Tibial artery (tissue), 4 donors: Measurements from ENCODE around the gene RPN2.

Source experiments
- DNase-seq, 2 donors: peaks; one replicate each; pipeline ENCODE4 v3.0.0-alpha.2; 2019
- H3K27ac ChIP-seq, 2 donors: fragments of 200-600 bp; sonication (generic) in 1 of 2; 1 replicate in 1 of 2; 2 replicates in 1 of 2; pipeline ENCODE4 v1.5.1; 2018 to 2019; ENCODE audit warnings: mild to moderate bottlenecking in 1 of 2
- H3K27me3 ChIP-seq, 2 donors: fragments of 200-600 bp; sonication (generic) in 1 of 2; one replicate each; pipeline versions ENCODE4 v1.5.1 to v1.6.0; 2016 to 2019
- H3K36me3 ChIP-seq, 3 donors: fragments of 200-600 bp; sonication (generic) in 2 of 3; one replicate each; pipeline ENCODE4 v1.5.1; 2016 to 2019; ENCODE audit warnings: mild to moderate bottlenecking in 2 of 3
- H3K4me1 ChIP-seq, 4 donors: fragments of 200-600 bp; sonication (generic) in 2 of 4; 1 replicate in 3 of 4; 2 replicates in 1 of 4; pipeline ENCODE4 v1.5.1; 2016 to 2019
- H3K4me3 ChIP-seq, 2 donors: fragments of 200-600 bp; sonication (generic) in 1 of 2; 1 replicate in 1 of 2; 2 replicates in 1 of 2; pipeline ENCODE4 v1.5.1; 2018 to 2019; ENCODE audit warnings: mild to moderate bottlenecking in 2 of 2
- H3K9me3 ChIP-seq, 3 donors: fragments of 200-600 bp; sonication (generic) in 1 of 3; one replicate each; pipeline ENCODE4 v1.5.1; 2016 to 2019
- intact Hi-C: fragments of 100-400 bp; cut with DNase I; formaldehyde crosslinking; loops from one replicate; pipeline ENCODE4 v1.15.0; 2023; ENCODE audit warnings: low total_unique reads
- TF ChIP-seq, protein P1 (sequence below), 2 experiments: fragments of 200-600 bp in 1 of 2; fragments of 450-650 bp in 1 of 2; IDR thresholded peaks; one replicate each; pipeline ENCODE4 v1.5.1; 2017 to 2019; ENCODE audit warnings: antibody characterized with exemption in 2 of 2, mild to moderate bottlenecking in 1 of 2, moderate library complexity in 1 of 2

Gene RPN2

DNA sequence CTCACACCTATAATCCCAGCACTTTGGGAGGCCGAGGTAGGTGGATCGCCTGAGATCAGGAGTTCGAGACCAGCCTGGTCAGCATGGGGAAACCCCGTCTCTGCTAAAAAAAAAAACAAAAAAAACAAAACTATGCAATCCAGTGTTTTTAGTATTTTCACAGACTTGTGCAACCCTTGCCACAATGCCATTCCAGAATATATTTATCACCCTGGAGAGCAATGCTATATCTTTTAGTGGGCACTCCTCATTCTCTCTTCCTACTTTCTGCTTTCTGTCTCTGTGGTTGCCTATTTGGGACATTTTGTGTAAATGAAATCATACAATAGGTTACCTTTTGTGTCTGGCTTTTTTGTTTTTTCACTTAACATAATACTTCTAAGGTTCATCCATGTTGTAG, 39.3 kb downstream of the RPN2 start:
- H3K27ac ChIP-seq: no peak overlapping the region
- peaks cover 0 to 7% (median 0%) of the 10 kb centered on the region in 4 donors for H3K4me1 ChIP-seq
- DNase-seq: no peak
- H3K27me3 ChIP-seq: no peaks in the 10 kb centered on the region
- no peak overlapping the region for H3K4me3 ChIP-seq
- H3K36me3 ChIP-seq: peaks cover 31 to 82% (median 46%) of the 10 kb centered on the region in 3 donors
- intact Hi-C loops: no loop called here
- TF ChIP-seq, protein P1, sequence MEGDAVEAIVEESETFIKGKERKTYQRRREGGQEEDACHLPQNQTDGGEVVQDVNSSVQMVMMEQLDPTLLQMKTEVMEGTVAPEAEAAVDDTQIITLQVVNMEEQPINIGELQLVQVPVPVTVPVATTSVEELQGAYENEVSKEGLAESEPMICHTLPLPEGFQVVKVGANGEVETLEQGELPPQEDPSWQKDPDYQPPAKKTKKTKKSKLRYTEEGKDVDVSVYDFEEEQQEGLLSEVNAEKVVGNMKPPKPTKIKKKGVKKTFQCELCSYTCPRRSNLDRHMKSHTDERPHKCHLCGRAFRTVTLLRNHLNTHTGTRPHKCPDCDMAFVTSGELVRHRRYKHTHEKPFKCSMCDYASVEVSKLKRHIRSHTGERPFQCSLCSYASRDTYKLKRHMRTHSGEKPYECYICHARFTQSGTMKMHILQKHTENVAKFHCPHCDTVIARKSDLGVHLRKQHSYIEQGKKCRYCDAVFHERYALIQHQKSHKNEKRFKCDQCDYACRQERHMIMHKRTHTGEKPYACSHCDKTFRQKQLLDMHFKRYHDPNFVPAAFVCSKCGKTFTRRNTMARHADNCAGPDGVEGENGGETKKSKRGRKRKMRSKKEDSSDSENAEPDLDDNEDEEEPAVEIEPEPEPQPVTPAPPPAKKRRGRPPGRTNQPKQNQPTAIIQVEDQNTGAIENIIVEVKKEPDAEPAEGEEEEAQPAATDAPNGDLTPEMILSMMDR (IDR thresholded peaks at IDR 0.05): no peak
- no peaks in the 10 kb centered on the region for H3K9me3 ChIP-seq

DNA sequence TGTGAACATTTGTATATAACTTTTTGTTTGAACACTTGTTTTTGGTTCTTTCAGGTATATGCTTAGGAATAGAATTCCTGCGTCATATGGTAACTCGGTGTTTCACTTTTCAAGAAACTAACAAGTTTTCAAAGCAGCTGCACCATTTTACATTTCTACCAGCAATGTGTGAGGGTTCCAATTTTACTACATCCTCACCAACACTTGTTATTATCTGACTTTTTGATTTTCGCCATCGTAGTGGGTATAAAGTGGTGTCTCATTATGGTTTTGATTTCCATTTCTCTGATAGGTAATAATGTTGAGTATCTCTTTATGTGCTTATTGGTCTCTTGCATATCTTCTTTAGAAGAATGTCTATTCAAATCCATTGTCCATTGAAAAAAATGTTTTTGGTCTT, 39.8 kb downstream of the RPN2 start:
- TF ChIP-seq, protein P1 (IDR thresholded peaks at IDR 0.05): no peak
- Histone ChIP-seq H3K4me1 (peaks cover 0 to 7% (median 0%) of the 10 kb centered on the region in 4 donors), H3K9me3 (no peaks in the 10 kb centered on the region), H3K27ac (no peak overlapping the region), H3K27me3 (no peaks in the 10 kb centered on the region), H3K4me3 (no peak overlapping the region), H3K36me3 (peaks cover 29 to 82% (median 46%) of the 10 kb centered on the region in 3 donors)
- intact Hi-C loops: no loop called here
- DNase-seq: no peak

DNA sequence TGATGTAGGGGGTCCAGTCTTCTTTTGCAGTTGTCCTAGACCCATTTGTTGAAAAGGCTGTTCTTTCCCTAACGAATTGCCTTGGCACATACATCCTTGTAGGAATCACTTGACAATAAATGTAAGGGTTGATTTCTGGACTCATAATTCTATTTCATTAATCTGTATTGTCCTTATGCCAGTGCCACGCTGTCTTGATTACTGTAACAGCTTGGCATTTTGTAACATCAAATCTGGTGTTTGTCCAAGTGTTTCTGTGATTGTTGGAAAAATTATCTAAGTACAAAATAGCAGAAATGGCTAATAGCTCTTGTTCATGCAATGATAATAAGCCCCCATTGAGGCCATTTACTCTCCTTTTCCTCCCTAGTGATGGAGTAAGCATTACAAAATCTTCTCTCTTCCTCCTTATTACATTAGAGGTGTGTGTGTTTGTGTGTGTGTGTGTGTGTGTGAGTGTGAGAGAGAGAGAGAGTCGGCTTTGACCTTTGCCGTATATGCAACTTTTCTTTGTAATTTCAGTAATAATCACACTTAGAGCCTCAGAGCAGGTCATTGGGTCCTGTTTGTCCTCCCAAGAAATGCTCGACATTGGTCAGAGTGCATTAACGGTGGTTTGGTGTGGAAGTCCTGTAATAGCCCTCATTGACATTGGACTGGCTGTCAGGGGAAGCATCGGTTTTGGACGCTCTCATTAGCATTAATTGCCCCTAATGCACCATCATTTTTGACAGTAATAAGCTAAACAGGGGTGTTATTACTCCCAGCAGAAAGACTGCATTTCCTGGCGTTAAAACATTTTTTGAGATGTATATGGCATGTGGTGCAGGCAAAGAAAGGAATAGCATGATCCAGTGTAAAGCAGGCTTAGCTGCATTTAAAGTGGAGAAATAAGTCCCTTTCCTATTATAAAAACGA, 40.9 kb downstream of the RPN2 start:
- no peak overlapping the region for H3K27ac ChIP-seq
- H3K27me3 ChIP-seq: no peaks in the 10 kb centered on the region
- no peaks in the 10 kb centered on the region for H3K9me3 ChIP-seq
- no peak overlapping the region for H3K4me3 ChIP-seq
- H3K4me1 ChIP-seq: peaks cover 0 to 7% (median 0%) of the 10 kb centered on the region in 4 donors
- peaks cover 32 to 82% (median 54%) of the 10 kb centered on the region in 3 donors for H3K36me3 ChIP-seq
- TF ChIP-seq, protein P1 (IDR thresholded peaks at IDR 0.05): no peak
- DNase-seq: no peak
- intact Hi-C loops: no loop called here

DNA sequence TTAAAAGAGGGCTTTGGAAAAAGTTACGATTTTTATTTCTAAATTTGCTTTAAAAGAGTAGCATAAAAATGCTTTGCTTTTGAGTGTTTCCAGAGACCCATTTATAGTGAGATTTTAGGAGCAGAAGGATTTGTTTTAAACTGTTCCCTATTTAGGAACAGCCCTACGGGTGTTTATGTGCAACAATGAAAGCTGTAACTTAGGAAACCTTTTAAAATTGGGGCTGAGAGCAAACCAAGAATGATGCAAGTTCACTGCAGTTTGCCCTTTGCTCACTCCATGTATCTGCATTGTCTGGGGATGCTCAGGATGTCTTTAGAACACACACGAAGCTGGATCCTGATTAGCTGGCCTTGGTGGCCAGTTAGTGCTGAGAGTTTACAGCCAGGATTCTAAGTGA, 41.6 kb downstream of the RPN2 start:
- peaks cover 39 to 83% (median 56%) of the 10 kb centered on the region in 3 donors for H3K36me3 ChIP-seq
- TF ChIP-seq, protein P1 (IDR thresholded peaks at IDR 0.05): no peak
- no peak overlapping the region for H3K27ac ChIP-seq
- no peak for DNase-seq
- intact Hi-C loops: no loop called here
- H3K4me3 ChIP-seq: no peak overlapping the region
- no peaks in the 10 kb centered on the region for H3K9me3 ChIP-seq
- H3K4me1 ChIP-seq: peaks cover 0 to 7% (median 0%) of the 10 kb centered on the region in 4 donors
- no peaks in the 10 kb centered on the region for H3K27me3 ChIP-seq

DNA sequence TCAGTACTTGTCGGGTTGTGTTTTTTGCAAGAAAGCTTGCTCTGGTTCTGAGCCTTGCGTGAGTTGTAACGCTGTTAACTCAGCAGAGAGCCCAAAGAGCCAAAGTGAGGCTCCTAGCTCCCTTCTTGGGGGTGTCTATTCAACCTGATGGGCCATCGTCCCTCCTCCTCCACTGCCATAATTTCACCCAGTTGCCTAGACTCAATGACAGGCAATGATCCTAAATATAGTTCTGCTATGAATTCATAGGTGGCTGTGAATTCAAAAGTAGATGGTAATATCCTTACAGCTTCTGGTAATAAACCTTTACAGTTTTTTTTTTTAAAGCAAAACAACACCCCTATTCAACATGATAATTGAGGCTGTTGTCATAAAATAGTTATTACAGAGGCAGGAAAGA, 43.0 kb downstream of the RPN2 start:
- no peak overlapping the region for H3K4me3 ChIP-seq
- H3K27ac ChIP-seq: no peak overlapping the region
- TF ChIP-seq, protein P1 (IDR thresholded peaks at IDR 0.05): no peak
- H3K36me3 ChIP-seq: peaks cover 34 to 83% (median 58%) of the 10 kb centered on the region in 3 donors
- H3K27me3 ChIP-seq: no peaks in the 10 kb centered on the region
- no peaks in the 10 kb centered on the region for H3K9me3 ChIP-seq
- H3K4me1 ChIP-seq: peaks cover 0 to 19% (median 8%) of the 10 kb centered on the region in 4 donors
- no peak for DNase-seq
- intact Hi-C loops: no loop called here
